Osteoblast (primary cell): ENCODE measurements around the gene FKTN. TPM values are rescaled to one million over a fixed set of nuclear protein-coding genes. Genes with fewer than 3 reads are reported as not detected.
A peak's percentile ranks its signal among the peaks of the same experiment; 100 is the strongest.

Source experiments
- DNase-seq: peaks from one replicate; pipeline ENCODE4 v3.0.0; 2011; ENCODE audit warnings: low spot score, mixed read lengths; ENCODE audit not compliant: insufficient read length; ENCODE audit errors: missing footprints
- H2AFZ ChIP-seq: 2 replicates; pipeline ENCODE4 v1.6.0; 2011; ENCODE audit warnings: mild to moderate bottlenecking, low read length
- H3K27ac ChIP-seq: 2 replicates; pipeline ENCODE4 v1.5.1; 2011; ENCODE audit warnings: mild to moderate bottlenecking, low read depth, low read length, moderate library complexity
- H3K27me3 ChIP-seq: 2 replicates; pipeline ENCODE4 v1.6.0; 2012; ENCODE audit warnings: mild to moderate bottlenecking, control low read depth, inconsistent platforms, low read length, moderate library complexity; ENCODE audit not compliant: insufficient read depth
- H3K36me3 ChIP-seq: 2 replicates; pipeline ENCODE4 v1.5.1; 2011; ENCODE audit warnings: mild to moderate bottlenecking, low read length, control low read depth, moderate library complexity; ENCODE audit not compliant: insufficient read depth
- H3K4me1 ChIP-seq: 2 replicates; pipeline ENCODE4 v1.5.1; 2011; ENCODE audit warnings: mild to moderate bottlenecking, low read length, control low read depth, moderate library complexity; ENCODE audit not compliant: insufficient read depth
- H3K4me2 ChIP-seq: 2 replicates; pipeline ENCODE4 v1.6.0; 2011; ENCODE audit warnings: mild to moderate bottlenecking, low read length; ENCODE audit not compliant: insufficient read depth
- H3K4me3 ChIP-seq: fragments of 200-600 bp; sonication (generic); 3 replicates; pipeline ENCODE4 v1.5.1; 2012; ENCODE audit warnings: mild to moderate bottlenecking, low read length, inconsistent platforms; ENCODE audit not compliant: insufficient read depth
- H3K79me2 ChIP-seq: 2 replicates; pipeline ENCODE4 v1.6.0; 2012; ENCODE audit warnings: mild to moderate bottlenecking, low read length, control low read depth, inconsistent platforms; ENCODE audit not compliant: insufficient read depth
- H3K9me3 ChIP-seq: 2 replicates; pipeline ENCODE4 v1.5.1; 2011; ENCODE audit warnings: low read depth, low read length, control low read depth
- H4K20me1 ChIP-seq: 2 replicates; pipeline ENCODE4 v1.6.0; 2012; ENCODE audit warnings: mild to moderate bottlenecking, low read length, control low read depth; ENCODE audit not compliant: insufficient read depth
- CTCF ChIP-seq: IDR thresholded peaks from 2 replicates; pipeline ENCODE4 v1.5.1; 2011; ENCODE audit warnings: mild to moderate bottlenecking, low read depth, low read length, moderate library complexity; ENCODE audit errors: extremely low read depth
- total RNA-seq: library from RNA; depleted of rRNA; stranded (reverse); fragments of >200 nt; gene quantifications from 2 replicates; pipeline ENCODE4 v1.2.3, GENCODE V29; 2012

The FKTN gene
- total RNA-seq, 1 donor: 21.0 TPM

- Histone ChIP-seq H3K27me3 (peaks cover 18% of the 10 kb centered on the region), H2AFZ (peak overlapping the region; percentile 65), H3K79me2 (no peaks in the 10 kb centered on the region), H3K27ac (no peak overlapping the region), H3K4me1 (no peaks in the 10 kb centered on the region), H3K4me2 (peak overlapping the region; percentile 80), H4K20me1 (no peaks in the 10 kb centered on the region), H3K9me3 (no peaks in the 10 kb centered on the region), H3K36me3 (no peaks in the 10 kb centered on the region), H3K4me3 (peak overlapping the region; percentile 67)
- DNase-seq: peak; percentile 79
- TF ChIP-seq CTCF: no peak
Measured at GRCh38 chr9:105656131-105656921, 98.4 kb downstream of the FKTN start.

- Histone ChIP-seq H3K27me3 (peaks cover 18% of the 10 kb centered on the region), H3K4me3 (no peak overlapping the region), H3K36me3 (no peaks in the 10 kb centered on the region), H3K79me2 (no peaks in the 10 kb centered on the region), H4K20me1 (no peaks in the 10 kb centered on the region), H3K27ac (no peak overlapping the region), H3K9me3 (no peaks in the 10 kb centered on the region), H3K4me1 (no peaks in the 10 kb centered on the region), H3K4me2 (no peak overlapping the region), H2AFZ (no peak overlapping the region)
- no peak for TF ChIP-seq CTCF
- DNase-seq: no peak
Measured at GRCh38 chr9:105658351-105658750, 100.4 kb downstream of the FKTN start.

DNA sequence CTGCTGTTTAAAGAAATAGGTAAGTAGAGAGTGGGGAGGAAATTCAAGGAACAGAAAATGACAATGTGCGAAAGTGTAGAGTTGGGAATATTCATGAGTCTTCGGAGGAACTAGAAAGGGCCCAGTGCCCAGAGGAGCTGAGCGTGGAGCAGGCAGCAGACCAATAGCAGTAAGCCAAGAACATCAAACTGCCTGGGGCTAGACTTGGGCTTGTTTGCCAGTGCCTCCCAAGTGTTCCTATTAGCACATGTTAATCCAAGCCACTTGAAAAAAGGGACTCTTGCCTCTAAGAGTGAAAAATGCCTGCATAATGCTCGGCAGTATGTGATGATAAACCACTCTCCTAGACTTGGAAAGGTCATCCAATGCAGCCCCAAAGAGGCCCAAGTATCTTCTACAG lies 103.1 kb downstream of the FKTN start:
- Histone ChIP-seq H4K20me1 (no peaks in the 10 kb centered on the region), H3K4me3 (no peak overlapping the region), H3K27ac (no peak overlapping the region), H2AFZ (no peak overlapping the region), H3K27me3 (peaks cover 7% of the 10 kb centered on the region), H3K79me2 (no peaks in the 10 kb centered on the region), H3K4me2 (no peak overlapping the region), H3K36me3 (no peaks in the 10 kb centered on the region), H3K4me1 (no peaks in the 10 kb centered on the region), H3K9me3 (no peaks in the 10 kb centered on the region)
- no peak for DNase-seq
- TF ChIP-seq CTCF: no peak

DNA sequence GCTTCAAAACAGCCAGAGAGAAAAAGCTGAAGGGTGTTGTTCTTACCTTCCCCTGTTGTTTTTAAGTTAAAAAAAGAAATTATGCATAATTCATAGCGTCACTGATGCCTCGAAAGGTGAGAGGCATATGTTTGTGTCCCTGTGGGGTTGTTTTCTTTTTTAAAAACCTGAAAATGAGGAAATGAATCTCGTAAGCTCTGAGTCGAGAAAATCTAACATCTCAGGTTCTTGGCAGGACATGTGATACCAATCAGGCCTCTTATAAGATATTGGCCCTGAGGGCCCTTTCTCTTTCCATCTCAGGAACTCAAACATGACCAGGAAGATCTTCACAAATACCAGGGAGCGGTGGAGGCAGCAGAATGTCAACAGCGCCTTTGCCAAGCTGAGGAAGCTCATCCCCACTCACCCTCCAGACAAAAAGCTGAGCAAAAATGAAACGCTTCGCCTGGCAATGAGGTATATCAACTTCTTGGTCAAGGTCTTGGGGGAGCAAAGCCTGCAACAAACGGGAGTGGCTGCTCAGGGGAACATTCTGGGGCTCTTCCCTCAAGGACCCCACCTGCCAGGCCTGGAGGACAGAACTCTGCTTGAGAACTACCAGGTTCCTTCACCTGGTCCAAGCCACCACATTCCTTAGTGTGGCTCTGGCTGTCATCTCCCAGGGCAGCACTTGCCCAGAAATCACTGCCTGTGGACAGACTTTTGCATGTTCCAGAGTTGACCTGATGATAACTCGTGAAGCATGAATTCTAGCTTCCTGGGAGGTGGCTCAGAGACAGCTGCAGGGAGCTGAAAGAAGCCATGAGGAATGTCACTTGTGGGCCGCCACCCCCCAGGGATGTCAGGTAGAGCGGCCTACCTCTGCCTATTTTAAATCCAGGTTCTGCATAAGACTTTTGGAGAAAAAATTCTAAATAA lies 104.5 kb downstream of the FKTN start, which contains the start of gene TAL2:
Gene TAL2, plus strand, starts transcription at position 274 of the 921 bp plus-strand sequence. Its CDS starts 40 bp downstream, at position 314.
- DNase-seq: no peak
- H2AFZ ChIP-seq: no peak within 1 kb of the TSS
- no peaks in the 10 kb centered on the region for H3K4me1 ChIP-seq

More for the DNA sequence above, 104.5 kb downstream of the FKTN start, which contains the start of gene TAL2:
- Histone ChIP-seq H3K79me2 (no peaks in the 10 kb centered on the region), H3K4me2 (no peak within 1 kb of the TSS), H3K4me3 (no peak within 1 kb of the TSS), H3K36me3 (no peaks in the 10 kb centered on the region), H3K9me3 (no peaks in the 10 kb centered on the region), H3K27ac (no peak within 1 kb of the TSS), H4K20me1 (no peaks in the 10 kb centered on the region), H3K27me3 (peaks cover under 1% of the 10 kb centered on the region)
- no peak for TF ChIP-seq CTCF
